ENCODE results near the gene CAPN5. TPM values are rescaled to one million over a fixed set of nuclear protein-coding genes. Genes with fewer than 3 reads are reported as not detected.

The CAPN5 gene
- total RNA-seq, 2 experiments from 2014 or later: 2.2 to 2.4 TPM

GRCh38 chr11:77104727-77105126 is 38.0 kb downstream of the CAPN5 start:
- H3K27ac Mint-ChIP-seq: no peak overlapping the region
- H3K9me3 Mint-ChIP-seq: no peaks in the 10 kb centered on the region
- no peaks in the 10 kb centered on the region for H3K36me3 Mint-ChIP-seq
- no peak for DNase-seq
- no peak overlapping the region for H3K4me3 Mint-ChIP-seq
- H3K4me1 Mint-ChIP-seq: no peaks in the 10 kb centered on the region
- no peaks in the 10 kb centered on the region for H3K27me3 Mint-ChIP-seq

- Mint-ChIP-seq H3K36me3 (no peaks in the 10 kb centered on the region), H3K4me1 (no peaks in the 10 kb centered on the region), H3K27ac (no peak overlapping the region), H3K27me3 (no peaks in the 10 kb centered on the region), H3K4me3 (no peak overlapping the region), H3K9me3 (no peaks in the 10 kb centered on the region)
- DNase-seq: no peak
Measured at GRCh38 chr11:77106321-77106720, 39.5 kb downstream of the CAPN5 start.

- Mint-ChIP-seq H3K9me3 (no peaks in the 10 kb centered on the region), H3K36me3 (no peaks in the 10 kb centered on the region), H3K4me1 (no peaks in the 10 kb centered on the region), H3K4me3 (no peak overlapping the region), H3K27ac (no peak overlapping the region), H3K27me3 (no peaks in the 10 kb centered on the region)
- DNase-seq: no peak
Measured at GRCh38 chr11:77106759-77107158, 40.0 kb downstream of the CAPN5 start.

- no peaks in the 10 kb centered on the region for H3K36me3 Mint-ChIP-seq
- H3K27me3 Mint-ChIP-seq: no peaks in the 10 kb centered on the region
- DNase-seq: no peak
- no peaks in the 10 kb centered on the region for H3K9me3 Mint-ChIP-seq
- H3K4me3 Mint-ChIP-seq: no peak overlapping the region
- H3K4me1 Mint-ChIP-seq: no peaks in the 10 kb centered on the region
- no peak overlapping the region for H3K27ac Mint-ChIP-seq
Measured at GRCh38 chr11:77107950-77108349, 41.2 kb downstream of the CAPN5 start.

- no peak overlapping the region for H3K4me3 Mint-ChIP-seq
- H3K4me1 Mint-ChIP-seq: peaks cover 2% of the 10 kb centered on the region
- no peaks in the 10 kb centered on the region for H3K27me3 Mint-ChIP-seq
- H3K36me3 Mint-ChIP-seq: no peaks in the 10 kb centered on the region
- H3K27ac Mint-ChIP-seq: no peak overlapping the region
- DNase-seq: no peak
- H3K9me3 Mint-ChIP-seq: no peaks in the 10 kb centered on the region
Measured at GRCh38 chr11:77108436-77108835, 41.7 kb downstream of the CAPN5 start.

- no peaks in the 10 kb centered on the region for H3K9me3 Mint-ChIP-seq
- no peak overlapping the region for H3K4me3 Mint-ChIP-seq
- H3K27ac Mint-ChIP-seq: no peak overlapping the region
- H3K4me1 Mint-ChIP-seq: peaks cover 3% of the 10 kb centered on the region
- no peaks in the 10 kb centered on the region for H3K36me3 Mint-ChIP-seq
- H3K27me3 Mint-ChIP-seq: no peaks in the 10 kb centered on the region
- no peak for DNase-seq
Measured at GRCh38 chr11:77109236-77110019, 42.7 kb downstream of the CAPN5 start.

GRCh38 chr11:77110836-77111235 is 44.1 kb downstream of the CAPN5 start:
- no peaks in the 10 kb centered on the region for H3K9me3 Mint-ChIP-seq
- H3K27ac Mint-ChIP-seq: no peak overlapping the region
- no peaks in the 10 kb centered on the region for H3K36me3 Mint-ChIP-seq
- H3K4me3 Mint-ChIP-seq: no peak overlapping the region
- no peak for DNase-seq
- no peaks in the 10 kb centered on the region for H3K27me3 Mint-ChIP-seq
- peaks cover 3% of the 10 kb centered on the region for H3K4me1 Mint-ChIP-seq

GRCh38 chr11:77111277-77111676 is 44.5 kb downstream of the CAPN5 start:
- Mint-ChIP-seq H3K4me1 (peaks cover 3% of the 10 kb centered on the region), H3K27ac (no peak overlapping the region)

GRCh38 chr11:77111946-77112345 is 45.2 kb downstream of the CAPN5 start:
- H3K27ac Mint-ChIP-seq: no peak overlapping the region
- H3K4me3 Mint-ChIP-seq: no peak overlapping the region
- DNase-seq: no peak
- H3K27me3 Mint-ChIP-seq: no peaks in the 10 kb centered on the region
- peaks cover 3% of the 10 kb centered on the region for H3K4me1 Mint-ChIP-seq
- no peaks in the 10 kb centered on the region for H3K36me3 Mint-ChIP-seq
- no peaks in the 10 kb centered on the region for H3K9me3 Mint-ChIP-seq

More at GRCh38 chr11:77111277-77111676, 44.5 kb downstream of the CAPN5 start:
- no peaks in the 10 kb centered on the region for H3K36me3 Mint-ChIP-seq
- H3K9me3 Mint-ChIP-seq: no peaks in the 10 kb centered on the region
- no peak for DNase-seq
- no peaks in the 10 kb centered on the region for H3K27me3 Mint-ChIP-seq
- H3K4me3 Mint-ChIP-seq: no peak overlapping the region

GRCh38 chr11:77112641-77113381 is 46.0 kb downstream of the CAPN5 start:
- no peaks in the 10 kb centered on the region for H3K36me3 Mint-ChIP-seq
- DNase-seq: no peak
- H3K4me3 Mint-ChIP-seq: no peak overlapping the region
- no peaks in the 10 kb centered on the region for H3K27me3 Mint-ChIP-seq
- H3K27ac Mint-ChIP-seq: no peak overlapping the region
- peaks cover 3% of the 10 kb centered on the region for H3K4me1 Mint-ChIP-seq
- no peaks in the 10 kb centered on the region for H3K9me3 Mint-ChIP-seq

GRCh38 chr11:77113382-77114088 is 46.8 kb downstream of the CAPN5 start:
- H3K9me3 Mint-ChIP-seq: no peaks in the 10 kb centered on the region
- DNase-seq: peak; percentile 25
- H3K4me3 Mint-ChIP-seq: no peak overlapping the region
- peaks cover 3% of the 10 kb centered on the region for H3K4me1 Mint-ChIP-seq
- no peaks in the 10 kb centered on the region for H3K36me3 Mint-ChIP-seq
- peak overlapping the region; percentile 49 for H3K27ac Mint-ChIP-seq
- H3K27me3 Mint-ChIP-seq: no peaks in the 10 kb centered on the region

GRCh38 chr11:77114089-77114463 is 47.3 kb downstream of the CAPN5 start:
- Mint-ChIP-seq H3K27ac (no peak overlapping the region), H3K9me3 (no peaks in the 10 kb centered on the region), H3K36me3 (no peaks in the 10 kb centered on the region), H3K4me3 (no peak overlapping the region), H3K4me1 (peaks cover 3% of the 10 kb centered on the region), H3K27me3 (no peaks in the 10 kb centered on the region)
- no peak for DNase-seq

GRCh38 chr11:77115181-77115611 is 48.4 kb downstream of the CAPN5 start:
- DNase-seq: no peak
- H3K27me3 Mint-ChIP-seq: no peaks in the 10 kb centered on the region
- peaks cover 3% of the 10 kb centered on the region for H3K4me1 Mint-ChIP-seq
- H3K27ac Mint-ChIP-seq: no peak overlapping the region
- H3K4me3 Mint-ChIP-seq: no peak overlapping the region
- no peaks in the 10 kb centered on the region for H3K9me3 Mint-ChIP-seq
- H3K36me3 Mint-ChIP-seq: no peaks in the 10 kb centered on the region

GRCh38 chr11:77115956-77116355 is 49.2 kb downstream of the CAPN5 start:
- DNase-seq: no peak
- H3K4me3 Mint-ChIP-seq: no peak overlapping the region
- H3K36me3 Mint-ChIP-seq: no peaks in the 10 kb centered on the region
- no peaks in the 10 kb centered on the region for H3K27me3 Mint-ChIP-seq
- H3K9me3 Mint-ChIP-seq: no peaks in the 10 kb centered on the region
- no peak overlapping the region for H3K27ac Mint-ChIP-seq
- H3K4me1 Mint-ChIP-seq: peaks cover 3% of the 10 kb centered on the region

- H3K4me3 Mint-ChIP-seq: no peak overlapping the region
- no peak overlapping the region for H3K27ac Mint-ChIP-seq
- H3K4me1 Mint-ChIP-seq: peaks cover 3% of the 10 kb centered on the region
- H3K9me3 Mint-ChIP-seq: no peaks in the 10 kb centered on the region
- no peak for DNase-seq
- no peaks in the 10 kb centered on the region for H3K36me3 Mint-ChIP-seq
- no peaks in the 10 kb centered on the region for H3K27me3 Mint-ChIP-seq
Measured at GRCh38 chr11:77117492-77117891, 50.7 kb downstream of the CAPN5 start.

Measured in activated naive CD8-positive, alpha-beta T cell treated with anti-CD3 and anti-CD28 coated beads for 36 hours (primary cell).